DND-41 (cell line): ENCODE data around the gene ZNF429.

Experiments used
- ATAC-seq: fragments of 200-7000 bp; cut with Tn5 transposase; 3 replicates; pipeline ENCODE4 v1.9.1; 2021; ENCODE audit warnings: low read depth; ENCODE audit not compliant: insufficient read depth
- DNase-seq: peaks from one replicate; pipeline ENCODE4 v3.0.0-alpha.2; 2020
- H2AFZ ChIP-seq: 2 replicates; pipeline ENCODE4 v1.6.0; 2012; ENCODE audit warnings: low read depth, low read length
- H3K27ac ChIP-seq: 2 replicates; pipeline ENCODE4 v1.5.1; 2012; ENCODE audit warnings: low read length, inconsistent platforms
- H3K27me3 ChIP-seq: fragments of 200-600 bp; sonication (generic); 2 replicates; pipeline ENCODE4 v1.6.0; 2012; ENCODE audit warnings: low read length, mild to moderate bottlenecking, inconsistent platforms; ENCODE audit not compliant: insufficient read depth, poor library complexity
- H3K36me3 ChIP-seq: 2 replicates; pipeline ENCODE4 v1.5.1; 2012; ENCODE audit warnings: low read length, inconsistent platforms; ENCODE audit not compliant: insufficient read depth
- H3K4me1 ChIP-seq: 2 replicates; pipeline ENCODE4 v1.5.1; 2012; ENCODE audit warnings: mild to moderate bottlenecking, low read length; ENCODE audit not compliant: insufficient read depth
- H3K4me2 ChIP-seq: 2 replicates; pipeline ENCODE4 v1.6.0; 2012; ENCODE audit warnings: mild to moderate bottlenecking, moderate library complexity, low read length, inconsistent platforms; ENCODE audit not compliant: insufficient read depth
- H3K4me3 ChIP-seq, 2 experiments: fragments of 200-600 bp in 1 of 2; shearing (Covaris generic) in 1 of 2; 2 replicates each; pipeline ENCODE4 v1.5.1; 2012 to 2016; ENCODE audit warnings: inconsistent platforms in 2 of 2, low read length in 2 of 2, mild to moderate bottlenecking in 2 of 2, low read depth in 1 of 2, moderate library complexity in 1 of 2
- H3K79me2 ChIP-seq: 2 replicates; pipeline ENCODE4 v1.6.0; 2012; ENCODE audit warnings: low read length, inconsistent platforms; ENCODE audit not compliant: insufficient read depth
- H3K9ac ChIP-seq: 2 replicates; pipeline ENCODE4 v1.6.0; 2012; ENCODE audit warnings: low read depth, mild to moderate bottlenecking, inconsistent platforms, low read length, moderate library complexity
- H3K9me3 ChIP-seq: 2 replicates; pipeline ENCODE4 v1.5.1; 2012; ENCODE audit warnings: low read length, moderate library complexity, mild to moderate bottlenecking, inconsistent platforms; ENCODE audit not compliant: insufficient read depth, severe bottlenecking
- H4K20me1 ChIP-seq: 2 replicates; pipeline ENCODE4 v1.6.0; 2012; ENCODE audit warnings: low read length; ENCODE audit not compliant: insufficient read depth
- CTCF ChIP-seq: IDR thresholded peaks from 2 replicates; pipeline ENCODE4 v1.5.1; 2012; ENCODE audit warnings: borderline replicate concordance, low read length, moderate library complexity, mild to moderate bottlenecking; ENCODE audit not compliant: poor library complexity, severe bottlenecking; ENCODE audit errors: extremely low read depth
- EZH2 ChIP-seq: IDR thresholded peaks from 3 replicates; pipeline ENCODE4 v1.6.1; 2012; ENCODE audit warnings: borderline replicate concordance, low read depth, mild to moderate bottlenecking, moderate library complexity, low read length, inconsistent platforms; ENCODE audit not compliant: severe bottlenecking

Gene ZNF429

GRCh38 chr19:21593008-21593481 is 87.6 kb downstream of the ZNF429 start:
- Histone ChIP-seq H3K9me3 (no peaks in the 10 kb centered on the region), H3K36me3 (peaks cover 16% of the 10 kb centered on the region), H4K20me1 (no peaks in the 10 kb centered on the region), H2AFZ (no peak overlapping the region), H3K27me3 (no peaks in the 10 kb centered on the region), H3K4me2 (no peak overlapping the region), H3K4me3 (no peak overlapping the region), H3K9ac (no peak overlapping the region), H3K79me2 (peaks cover 5% of the 10 kb centered on the region), H3K4me1 (peaks cover 16% of the 10 kb centered on the region), H3K27ac (peak overlapping the region; percentile 20; the same call in 1 of the 2 replicates)
- DNase-seq (no peak), ATAC-seq (no peak; the same call in 2 of the 3 replicates)
- TF ChIP-seq EZH2 (no peak), CTCF (no peak)

- Histone ChIP-seq H2AFZ (no peak overlapping the region), H3K9ac (no peak overlapping the region), H3K4me3 (no peak overlapping the region), H3K4me2 (no peak overlapping the region), H3K27ac (0 out of 2 replicates have a peak overlapping the region, but pooled peaks have one; percentile 0), H3K4me1 (peaks cover 11% of the 10 kb centered on the region), H3K27me3 (no peaks in the 10 kb centered on the region), H4K20me1 (no peaks in the 10 kb centered on the region), H3K9me3 (no peaks in the 10 kb centered on the region), H3K79me2 (peaks cover 3% of the 10 kb centered on the region; the same call in 1 of the 2 replicates), H3K36me3 (peaks cover 14% of the 10 kb centered on the region)
- no peak for TF ChIP-seq EZH2
- TF ChIP-seq CTCF: no peak
- ATAC-seq (no peak), DNase-seq (no peak)
Measured at GRCh38 chr19:21593502-21593901, 88.1 kb downstream of the ZNF429 start.

- H3K36me3 ChIP-seq: peaks cover 14% of the 10 kb centered on the region
- peaks cover 10% of the 10 kb centered on the region for H3K4me1 ChIP-seq
- no peak for DNase-seq
- TF ChIP-seq EZH2 (no peak), CTCF (no peak)
- no peak overlapping the region for H3K4me2 ChIP-seq
- 0 out of 2 replicates have a peak overlapping the region, but pooled peaks have one; percentile 0 for H3K27ac ChIP-seq
- no peak overlapping the region for H3K4me3 ChIP-seq
- no peaks in the 10 kb centered on the region for H4K20me1 ChIP-seq
- no peaks in the 10 kb centered on the region for H3K27me3 ChIP-seq
- no peak for ATAC-seq
- no peak overlapping the region for H2AFZ ChIP-seq
- no peak overlapping the region for H3K9ac ChIP-seq
- H3K79me2 ChIP-seq: peaks cover 3% of the 10 kb centered on the region; the same call in 1 of the 2 replicates
- no peaks in the 10 kb centered on the region for H3K9me3 ChIP-seq
Measured at GRCh38 chr19:21593934-21594820, 88.8 kb downstream of the ZNF429 start.
